NCI-H1048 (cell line): ENCODE measurements around the gene RXFP3.
"Not testable (repeated sequence)": the region's sequence is repeated elsewhere in the genome, so short reads cannot be mapped to it uniquely, and the experiment has no call there.

Experiments
- DNase-seq: peaks from one replicate; lab custom pipeline; 2025; lab: John Stamatoyannopoulos, UW

The RXFP3 gene

GRCh38 chr5:33934176-33934575, 2.0 kb upstream of the RXFP3 start:
- DNase-seq: no peak

GRCh38 chr5:33936004-33936380, 194 bp upstream of the RXFP3 start:
- peak; percentile 55 for DNase-seq

- no peak for DNase-seq
Observed at GRCh38 chr5:33937017-33937706, 976 bp downstream of the RXFP3 start.

GRCh38 chr5:33937707-33938506, 1.7 kb downstream of the RXFP3 start:
- no peak for DNase-seq

- DNase-seq: no peak
Observed at GRCh38 chr5:33938507-33938796, 2.3 kb downstream of the RXFP3 start.

- DNase-seq: no peak
Observed at GRCh38 chr5:33938881-33939280, 2.7 kb downstream of the RXFP3 start.

GRCh38 chr5:33939556-33940262, 3.5 kb downstream of the RXFP3 start:
- DNase-seq: no peak

GRCh38 chr5:33941090-33941489, 4.9 kb downstream of the RXFP3 start:
- no peak for DNase-seq

GRCh38 chr5:33944543-33945132, 8.5 kb downstream of the RXFP3 start:
- no peak for DNase-seq

- not testable (repeated sequence) for DNase-seq
Observed at GRCh38 chr5:33952175-33952574, 16.0 kb downstream of the RXFP3 start.

- no peak for DNase-seq
Observed at GRCh38 chr5:33957577-33958150, 21.5 kb downstream of the RXFP3 start.

- DNase-seq: no peak
Observed at GRCh38 chr5:33958176-33958575, 22.0 kb downstream of the RXFP3 start.

- DNase-seq: no peak
Observed at GRCh38 chr5:33964132-33964700, 28.0 kb downstream of the RXFP3 start.

GRCh38 chr5:33966805-33967204, 30.6 kb downstream of the RXFP3 start:
- no peak for DNase-seq

- DNase-seq: no peak
Observed at GRCh38 chr5:33968211-33969005, 32.2 kb downstream of the RXFP3 start.

- DNase-seq: no peak
Observed at GRCh38 chr5:33969572-33970452, 33.6 kb downstream of the RXFP3 start.

GRCh38 chr5:33973271-33973670, 37.1 kb downstream of the RXFP3 start:
- DNase-seq: no peak

- no peak for DNase-seq
Observed at GRCh38 chr5:33975852-33976251, 39.7 kb downstream of the RXFP3 start.

GRCh38 chr5:33976307-33976706, 40.1 kb downstream of the RXFP3 start:
- no peak for DNase-seq

GRCh38 chr5:33978306-33978705, 42.1 kb downstream of the RXFP3 start:
- no peak for DNase-seq
